Neural cell (in vitro differentiated cells): ENCODE data around the gene MTCH1.
A peak's percentile ranks its signal among the peaks of the same experiment; 100 is the strongest.

Experiments used
- EP300 ChIP-seq: fragments of 450-650 bp; conservative IDR thresholded peaks from 2 replicates; pipeline ENCODE4 v1.6.1; 2014; ENCODE audit warnings: antibody characterized with exemption, mild to moderate bottlenecking, moderate library complexity; ENCODE audit not compliant: poor library complexity, severe bottlenecking
- EZH2 ChIP-seq: fragments of 200-600, 300-800 bp; shearing (Covaris generic), sonication (generic); IDR thresholded peaks from 2 replicates; pipeline ENCODE4 v1.6.1; 2014; ENCODE audit warnings: antibody characterized with exemption, low read length, borderline replicate concordance, mild to moderate bottlenecking; ENCODE audit not compliant: insufficient read depth, poor library complexity, severe bottlenecking
- MXI1 ChIP-seq: fragments of 450-650 bp; conservative IDR thresholded peaks from 2 replicates; pipeline ENCODE4 v1.6.1; 2014; ENCODE audit warnings: antibody characterized with exemption, mild to moderate bottlenecking; ENCODE audit not compliant: poor library complexity, severe bottlenecking
- POLR2AphosphoS5 ChIP-seq: IDR thresholded peaks from 2 replicates; pipeline ENCODE4 v1.6.1; 2012
- RAD21 ChIP-seq: fragments of 450-650 bp; conservative IDR thresholded peaks from 2 replicates; pipeline ENCODE4 v1.6.1; 2014; ENCODE audit warnings: antibody characterized with exemption, mild to moderate bottlenecking, moderate library complexity
- SMC3 ChIP-seq: fragments of 450-650 bp; conservative IDR thresholded peaks from 2 replicates; pipeline ENCODE4 v1.6.1; 2014; ENCODE audit warnings: antibody characterized with exemption, mild to moderate bottlenecking, moderate library complexity; ENCODE audit not compliant: poor library complexity
- TAF1 ChIP-seq: IDR thresholded peaks from 2 replicates; pipeline ENCODE4 v1.6.1; 2012; ENCODE audit warnings: low read depth
- TF ChIP-seq, protein P1 (sequence below): fragments of 450-650 bp; IDR thresholded peaks from 2 replicates; pipeline ENCODE4 v1.5.1; 2014; ENCODE audit warnings: antibody characterized with exemption, mild to moderate bottlenecking, moderate library complexity; ENCODE audit not compliant: poor library complexity, severe bottlenecking
- TF ChIP-seq, protein P2 (sequence below): IDR thresholded peaks from 2 replicates; pipeline ENCODE4 v1.6.1; 2012; ENCODE audit warnings: borderline replicate concordance

DNA sequence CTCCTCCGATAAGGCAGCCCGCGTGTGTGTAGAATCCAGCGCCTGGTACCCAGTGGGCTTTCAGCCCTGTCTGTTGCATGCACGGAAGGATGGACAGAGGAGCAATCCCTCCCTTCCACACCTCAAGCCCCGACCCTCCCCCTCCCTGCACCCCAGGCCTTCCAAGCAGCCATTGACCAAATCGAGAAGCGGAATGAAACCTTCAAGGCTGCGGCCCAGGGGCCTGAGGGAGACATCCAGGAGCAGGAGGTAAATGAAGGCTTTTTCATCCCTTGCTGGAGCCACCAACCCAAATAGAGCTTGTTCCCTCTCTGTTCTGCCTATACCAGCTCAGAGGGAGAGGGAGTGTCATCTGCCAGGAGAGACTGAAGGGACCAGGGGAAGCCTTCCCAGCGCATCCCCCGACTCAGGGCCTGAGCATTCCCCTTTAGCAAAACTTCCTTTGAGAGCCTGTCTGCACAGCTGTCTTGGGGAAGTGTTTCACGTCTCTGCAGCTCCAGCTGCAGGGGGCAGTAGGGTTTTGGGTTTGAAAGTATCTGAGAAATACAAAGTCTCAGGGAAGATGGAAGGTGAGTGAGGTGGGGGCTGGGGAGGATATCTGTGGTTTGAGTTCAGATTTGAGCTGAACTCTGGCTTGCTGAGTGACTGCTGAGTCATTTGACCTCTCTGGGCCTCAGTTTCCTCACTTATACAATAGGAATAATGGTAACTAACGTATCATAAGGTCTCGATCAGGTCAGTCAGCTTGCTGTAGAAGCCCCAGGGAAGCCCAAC lies 35.5 kb upstream of the MTCH1 start:
- TF ChIP-seq EP300 (no peak), MXI1 (no peak), EZH2 (no peak), TAF1 (no peak), RAD21 (peak; percentile 74), POLR2AphosphoS5 (no peak), SMC3 (peak; percentile 77)
- TF ChIP-seq, protein P1, sequence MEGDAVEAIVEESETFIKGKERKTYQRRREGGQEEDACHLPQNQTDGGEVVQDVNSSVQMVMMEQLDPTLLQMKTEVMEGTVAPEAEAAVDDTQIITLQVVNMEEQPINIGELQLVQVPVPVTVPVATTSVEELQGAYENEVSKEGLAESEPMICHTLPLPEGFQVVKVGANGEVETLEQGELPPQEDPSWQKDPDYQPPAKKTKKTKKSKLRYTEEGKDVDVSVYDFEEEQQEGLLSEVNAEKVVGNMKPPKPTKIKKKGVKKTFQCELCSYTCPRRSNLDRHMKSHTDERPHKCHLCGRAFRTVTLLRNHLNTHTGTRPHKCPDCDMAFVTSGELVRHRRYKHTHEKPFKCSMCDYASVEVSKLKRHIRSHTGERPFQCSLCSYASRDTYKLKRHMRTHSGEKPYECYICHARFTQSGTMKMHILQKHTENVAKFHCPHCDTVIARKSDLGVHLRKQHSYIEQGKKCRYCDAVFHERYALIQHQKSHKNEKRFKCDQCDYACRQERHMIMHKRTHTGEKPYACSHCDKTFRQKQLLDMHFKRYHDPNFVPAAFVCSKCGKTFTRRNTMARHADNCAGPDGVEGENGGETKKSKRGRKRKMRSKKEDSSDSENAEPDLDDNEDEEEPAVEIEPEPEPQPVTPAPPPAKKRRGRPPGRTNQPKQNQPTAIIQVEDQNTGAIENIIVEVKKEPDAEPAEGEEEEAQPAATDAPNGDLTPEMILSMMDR, result peak; percentile 65
- TF ChIP-seq, protein P2, sequence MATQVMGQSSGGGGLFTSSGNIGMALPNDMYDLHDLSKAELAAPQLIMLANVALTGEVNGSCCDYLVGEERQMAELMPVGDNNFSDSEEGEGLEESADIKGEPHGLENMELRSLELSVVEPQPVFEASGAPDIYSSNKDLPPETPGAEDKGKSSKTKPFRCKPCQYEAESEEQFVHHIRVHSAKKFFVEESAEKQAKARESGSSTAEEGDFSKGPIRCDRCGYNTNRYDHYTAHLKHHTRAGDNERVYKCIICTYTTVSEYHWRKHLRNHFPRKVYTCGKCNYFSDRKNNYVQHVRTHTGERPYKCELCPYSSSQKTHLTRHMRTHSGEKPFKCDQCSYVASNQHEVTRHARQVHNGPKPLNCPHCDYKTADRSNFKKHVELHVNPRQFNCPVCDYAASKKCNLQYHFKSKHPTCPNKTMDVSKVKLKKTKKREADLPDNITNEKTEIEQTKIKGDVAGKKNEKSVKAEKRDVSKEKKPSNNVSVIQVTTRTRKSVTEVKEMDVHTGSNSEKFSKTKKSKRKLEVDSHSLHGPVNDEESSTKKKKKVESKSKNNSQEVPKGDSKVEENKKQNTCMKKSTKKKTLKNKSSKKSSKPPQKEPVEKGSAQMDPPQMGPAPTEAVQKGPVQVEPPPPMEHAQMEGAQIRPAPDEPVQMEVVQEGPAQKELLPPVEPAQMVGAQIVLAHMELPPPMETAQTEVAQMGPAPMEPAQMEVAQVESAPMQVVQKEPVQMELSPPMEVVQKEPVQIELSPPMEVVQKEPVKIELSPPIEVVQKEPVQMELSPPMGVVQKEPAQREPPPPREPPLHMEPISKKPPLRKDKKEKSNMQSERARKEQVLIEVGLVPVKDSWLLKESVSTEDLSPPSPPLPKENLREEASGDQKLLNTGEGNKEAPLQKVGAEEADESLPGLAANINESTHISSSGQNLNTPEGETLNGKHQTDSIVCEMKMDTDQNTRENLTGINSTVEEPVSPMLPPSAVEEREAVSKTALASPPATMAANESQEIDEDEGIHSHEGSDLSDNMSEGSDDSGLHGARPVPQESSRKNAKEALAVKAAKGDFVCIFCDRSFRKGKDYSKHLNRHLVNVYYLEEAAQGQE, result no peak
